NCI-H2171 treated with DMSO at 0.1 percent for 48 hours (cell line): ENCODE measurements around the gene GPC3.

Experiments
- DNase-seq: peaks from one replicate; lab custom pipeline; 2025; lab: John Stamatoyannopoulos, UW

GPC3 gene

DNA sequence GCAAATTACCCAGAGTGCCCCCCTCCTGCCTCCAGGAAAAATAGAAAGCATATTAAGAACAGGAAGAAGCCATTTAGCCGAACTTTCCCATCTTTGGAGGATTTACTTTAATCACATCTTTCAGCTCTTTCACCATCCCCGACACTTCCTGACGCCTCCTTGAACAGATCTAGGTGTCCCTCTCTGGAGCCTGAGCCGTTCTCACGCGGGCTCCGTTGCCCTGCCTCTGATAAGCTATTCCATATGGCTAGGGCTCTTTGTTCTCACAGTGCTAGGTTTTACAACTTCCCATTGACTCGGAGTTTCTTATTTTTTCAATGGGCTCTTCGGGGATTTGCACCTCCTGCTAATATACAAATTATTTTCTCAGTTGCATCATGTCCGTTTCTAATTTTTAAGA lies 488.0 kb downstream of the GPC3 start:
- no peak for DNase-seq

DNA sequence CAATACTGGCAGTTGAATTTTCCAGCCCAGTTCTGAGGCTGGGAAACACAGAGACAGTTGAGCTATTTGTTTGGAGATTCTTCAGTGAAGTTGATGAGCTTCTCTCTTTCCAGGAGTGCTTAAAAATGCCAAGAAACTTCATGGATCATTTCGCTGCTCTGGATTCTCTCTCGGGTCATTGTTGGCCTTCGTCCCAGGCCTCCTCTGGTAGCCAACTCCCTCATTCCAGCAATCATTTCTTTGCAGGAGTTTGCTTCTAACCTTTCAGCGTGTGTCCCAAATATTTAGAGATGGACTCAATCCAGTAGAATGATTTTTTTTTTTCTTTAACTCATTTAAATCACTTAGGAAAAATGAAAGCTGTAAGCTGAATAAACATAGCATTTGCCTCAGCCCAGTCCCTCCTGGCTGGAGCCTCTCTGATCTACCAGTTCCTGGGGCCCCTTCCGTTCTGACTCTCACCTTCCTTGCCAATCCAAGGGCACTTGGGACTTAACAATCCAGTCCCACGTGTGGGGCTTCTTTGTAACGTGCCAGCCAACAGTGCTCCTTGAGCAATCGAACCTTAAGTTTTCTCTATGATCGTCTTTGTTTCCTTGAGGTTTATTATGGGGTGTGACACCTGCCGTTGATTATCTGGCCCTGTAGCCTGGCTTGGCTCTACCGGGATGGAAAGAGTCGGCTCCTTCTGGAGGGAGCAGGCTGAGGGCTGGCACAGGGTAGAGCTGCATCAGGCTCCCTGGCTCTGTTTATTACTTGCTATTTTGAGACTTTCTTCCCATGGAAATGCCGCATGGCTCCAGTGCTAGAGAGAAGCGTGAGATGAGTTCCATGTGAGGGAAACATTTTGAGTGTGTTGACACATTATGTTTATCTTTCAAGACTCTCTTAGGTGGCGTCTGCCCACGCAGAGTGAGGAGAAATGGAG lies 489.7 kb downstream of the GPC3 start:
- DNase-seq = no peak

DNA sequence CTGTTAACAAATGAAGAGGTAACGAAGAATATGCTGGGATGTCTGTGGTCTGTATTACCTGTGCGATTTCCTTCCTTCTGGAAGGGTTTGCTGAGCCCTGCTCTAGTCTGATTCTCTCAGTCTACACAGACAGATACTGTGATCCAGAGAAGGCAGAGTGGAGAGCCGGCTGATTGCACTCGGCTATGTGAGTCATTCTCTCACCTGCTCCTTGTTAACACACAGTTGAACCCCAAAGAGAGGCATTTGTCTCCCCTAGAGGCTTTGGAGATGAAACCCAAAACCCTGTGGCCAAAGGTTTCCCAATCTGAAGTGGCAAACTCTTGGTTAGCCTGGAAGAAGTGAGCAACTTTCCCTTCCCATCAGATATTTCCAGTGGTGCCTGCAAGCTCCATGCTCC lies 492.0 kb downstream of the GPC3 start:
- DNase-seq = no peak

DNA sequence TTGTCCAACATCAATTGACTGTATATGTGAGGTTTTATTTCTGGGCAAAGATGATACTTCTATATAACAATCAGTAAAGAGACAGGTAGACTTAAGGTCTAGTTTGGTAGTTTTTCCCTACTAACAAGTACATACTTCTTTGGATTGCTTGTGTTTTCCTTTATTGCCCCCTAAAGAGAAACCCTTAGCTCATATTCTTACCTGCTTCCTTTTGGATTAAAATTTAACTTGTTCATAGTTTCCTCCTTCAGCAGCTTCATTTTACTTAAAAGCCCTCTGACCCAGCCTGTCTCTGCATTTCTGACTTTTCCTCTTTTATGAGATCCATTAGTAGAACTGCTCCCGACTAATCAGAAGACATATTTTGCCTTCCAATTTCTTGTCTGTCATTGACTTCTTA lies 494.4 kb downstream of the GPC3 start:
- DNase-seq = no peak
